Endothelial cell (in vitro differentiated cells): ENCODE results near the gene SCAF8. TPM values are rescaled to one million over a fixed set of nuclear protein-coding genes. Genes with fewer than 3 reads are reported as not detected.

ENCODE experiments used
- DNase-seq: peaks from one replicate; pipeline ENCODE4 v3.0.0; 2021; ENCODE audit warnings: low spot score
- H3K27ac Mint-ChIP-seq: one replicate; pipeline ENCODE4 v1.8.0; 2021; ENCODE audit warnings: mixed read lengths, inconsistent platforms; ENCODE audit not compliant: unreplicated experiment
- H3K27me3 Mint-ChIP-seq: one replicate; pipeline ENCODE4 v1.8.0; 2021; ENCODE audit warnings: mild to moderate bottlenecking, moderate library complexity, mixed read lengths, inconsistent platforms; ENCODE audit not compliant: unreplicated experiment
- H3K36me3 Mint-ChIP-seq: one replicate; pipeline ENCODE4 v1.8.0; 2021; ENCODE audit warnings: mild to moderate bottlenecking, low read depth, mixed read lengths, inconsistent platforms; ENCODE audit not compliant: unreplicated experiment
- H3K4me1 Mint-ChIP-seq: one replicate; pipeline ENCODE4 v1.8.0; 2021; ENCODE audit warnings: mild to moderate bottlenecking, mixed read lengths, inconsistent platforms; ENCODE audit not compliant: unreplicated experiment
- H3K4me3 Mint-ChIP-seq: one replicate; pipeline ENCODE4 v1.8.0; 2021; ENCODE audit warnings: mild to moderate bottlenecking, mixed read lengths, inconsistent platforms; ENCODE audit not compliant: unreplicated experiment
- H3K9me3 Mint-ChIP-seq: one replicate; pipeline ENCODE4 v1.8.0; 2021; ENCODE audit warnings: mixed read lengths, inconsistent platforms; ENCODE audit not compliant: unreplicated experiment
- total RNA-seq: library from RNA; stranded (reverse); fragmentation: NEBNext Ultra II Directional; extraction: Animal tissue kit (Norgen Biotek cat#: 25700); gene quantifications from one replicate; pipeline ENCODE4 v1.2.1, GENCODE V29; 2021; ENCODE audit not compliant: unreplicated experiment
- TF ChIP-seq, protein P1 (sequence below): fragments of 200-600 bp; sonication (generic); IDR thresholded peaks from one replicate; pipeline ENCODE4 v1.5.0; 2021; ENCODE audit warnings: antibody characterized with exemption; ENCODE audit not compliant: unreplicated experiment

The SCAF8 gene
- total RNA-seq, 1 donor from 2014 or later = 51.4 TPM

DNA sequence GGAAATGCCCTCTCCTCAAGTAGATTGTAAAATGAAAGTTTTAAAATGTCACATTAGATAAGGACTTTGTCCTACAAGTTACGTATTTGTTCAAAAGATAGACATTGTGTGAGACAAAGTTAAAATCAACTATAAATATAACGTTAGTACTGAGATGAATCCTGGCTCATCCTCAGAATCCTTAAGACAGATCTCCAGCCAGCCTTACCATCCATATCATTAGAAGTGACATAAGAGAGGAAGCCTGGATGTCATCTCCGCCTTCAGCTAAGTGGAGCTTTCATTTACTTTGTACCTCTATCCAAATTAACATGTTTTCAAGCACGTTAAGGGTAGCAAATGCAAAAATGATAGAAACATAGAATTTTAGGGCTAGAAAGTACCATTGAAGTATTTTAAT is 59.1 kb downstream of the SCAF8 start:
- H3K27ac Mint-ChIP-seq = no peak overlapping the region

DNA sequence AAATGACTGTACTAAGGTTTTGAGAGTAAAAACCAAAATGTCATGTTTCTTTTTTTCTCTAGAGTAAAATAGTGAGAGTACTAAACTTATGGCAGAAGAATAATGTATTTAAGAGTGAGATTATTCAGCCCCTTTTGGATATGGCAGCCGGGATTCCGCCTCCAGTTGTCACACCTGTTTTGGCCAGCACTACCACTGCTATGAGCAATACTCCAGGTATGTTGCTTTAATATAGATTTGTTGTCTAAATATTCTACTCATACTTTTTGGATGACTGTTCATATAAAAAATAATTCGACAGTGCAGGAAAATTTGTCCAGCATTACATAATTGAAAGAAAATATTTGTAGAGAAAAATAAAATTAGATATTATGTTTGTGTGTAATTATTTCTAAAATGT is 59.5 kb downstream of the SCAF8 start:
- Mint-ChIP-seq H3K4me1 (peaks cover 5% of the 10 kb centered on the region), H3K36me3 (no peaks in the 10 kb centered on the region), H3K9me3 (no peaks in the 10 kb centered on the region)

More for the DNA sequence above, 59.1 kb downstream of the SCAF8 start:
- H3K4me3 Mint-ChIP-seq = no peak overlapping the region
- H3K36me3 Mint-ChIP-seq = no peaks in the 10 kb centered on the region
- TF ChIP-seq, protein P1, sequence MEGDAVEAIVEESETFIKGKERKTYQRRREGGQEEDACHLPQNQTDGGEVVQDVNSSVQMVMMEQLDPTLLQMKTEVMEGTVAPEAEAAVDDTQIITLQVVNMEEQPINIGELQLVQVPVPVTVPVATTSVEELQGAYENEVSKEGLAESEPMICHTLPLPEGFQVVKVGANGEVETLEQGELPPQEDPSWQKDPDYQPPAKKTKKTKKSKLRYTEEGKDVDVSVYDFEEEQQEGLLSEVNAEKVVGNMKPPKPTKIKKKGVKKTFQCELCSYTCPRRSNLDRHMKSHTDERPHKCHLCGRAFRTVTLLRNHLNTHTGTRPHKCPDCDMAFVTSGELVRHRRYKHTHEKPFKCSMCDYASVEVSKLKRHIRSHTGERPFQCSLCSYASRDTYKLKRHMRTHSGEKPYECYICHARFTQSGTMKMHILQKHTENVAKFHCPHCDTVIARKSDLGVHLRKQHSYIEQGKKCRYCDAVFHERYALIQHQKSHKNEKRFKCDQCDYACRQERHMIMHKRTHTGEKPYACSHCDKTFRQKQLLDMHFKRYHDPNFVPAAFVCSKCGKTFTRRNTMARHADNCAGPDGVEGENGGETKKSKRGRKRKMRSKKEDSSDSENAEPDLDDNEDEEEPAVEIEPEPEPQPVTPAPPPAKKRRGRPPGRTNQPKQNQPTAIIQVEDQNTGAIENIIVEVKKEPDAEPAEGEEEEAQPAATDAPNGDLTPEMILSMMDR = no peak
- H3K4me1 Mint-ChIP-seq = peaks cover 5% of the 10 kb centered on the region
- H3K27me3 Mint-ChIP-seq = no peaks in the 10 kb centered on the region
- no peaks in the 10 kb centered on the region for H3K9me3 Mint-ChIP-seq
- no peak for DNase-seq

DNA sequence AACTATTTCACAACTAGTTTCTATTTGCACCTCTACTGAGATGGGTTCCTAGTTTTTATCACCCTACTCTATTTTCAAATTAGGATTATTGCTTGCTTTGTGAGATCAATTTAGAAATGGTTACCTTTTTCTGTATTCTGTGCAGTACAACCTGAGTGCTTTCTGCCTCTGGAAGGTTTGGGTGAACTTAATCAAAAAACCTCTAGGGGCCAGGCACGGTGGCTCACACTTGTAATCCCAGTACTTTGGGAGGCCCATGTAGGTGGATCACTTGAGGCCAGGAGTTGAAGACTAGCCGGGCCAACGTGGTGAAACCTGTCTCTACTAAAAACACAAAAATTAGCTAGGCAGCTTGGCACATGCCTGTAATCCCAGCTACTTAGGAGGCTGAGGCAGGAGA is 63.3 kb downstream of the SCAF8 start:
- no peak overlapping the region for H3K4me3 Mint-ChIP-seq
- H3K9me3 Mint-ChIP-seq = no peaks in the 10 kb centered on the region
- peaks cover 10% of the 10 kb centered on the region for H3K4me1 Mint-ChIP-seq
- DNase-seq = no peak
- H3K27me3 Mint-ChIP-seq = no peaks in the 10 kb centered on the region
- peaks cover 5% of the 10 kb centered on the region for H3K36me3 Mint-ChIP-seq
- TF ChIP-seq, protein P1 = no peak
- H3K27ac Mint-ChIP-seq = no peak overlapping the region

More for the DNA sequence above, 59.5 kb downstream of the SCAF8 start:
- no peak overlapping the region for H3K4me3 Mint-ChIP-seq
- no peak for DNase-seq
- H3K27ac Mint-ChIP-seq = no peak overlapping the region
- TF ChIP-seq, protein P1 = no peak
- no peaks in the 10 kb centered on the region for H3K27me3 Mint-ChIP-seq

DNA sequence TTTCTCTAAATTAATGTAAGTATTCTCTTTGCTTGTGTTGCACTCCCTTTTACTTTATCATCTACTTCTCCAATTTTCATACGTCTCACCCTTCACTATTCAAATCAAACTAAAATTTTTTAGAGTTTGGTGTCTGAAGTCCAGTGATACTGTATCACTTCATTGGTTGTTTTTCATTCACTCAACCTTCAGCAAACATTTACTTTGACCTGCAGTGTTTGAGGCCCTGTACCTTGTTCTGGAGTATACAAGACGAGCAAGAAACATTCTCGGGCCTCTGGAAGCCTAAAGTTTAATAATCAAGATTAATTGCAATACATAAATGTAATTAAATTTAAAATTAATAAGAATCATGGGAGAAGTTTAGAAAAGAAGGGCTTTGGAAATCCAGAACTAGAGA is 64.6 kb downstream of the SCAF8 start:
- Mint-ChIP-seq H3K36me3 (peaks cover 5% of the 10 kb centered on the region), H3K27ac (no peak overlapping the region), H3K4me3 (no peak overlapping the region), H3K9me3 (no peaks in the 10 kb centered on the region), H3K4me1 (peaks cover 5% of the 10 kb centered on the region), H3K27me3 (no peaks in the 10 kb centered on the region)
- no peak for DNase-seq
- TF ChIP-seq, protein P1 = no peak

DNA sequence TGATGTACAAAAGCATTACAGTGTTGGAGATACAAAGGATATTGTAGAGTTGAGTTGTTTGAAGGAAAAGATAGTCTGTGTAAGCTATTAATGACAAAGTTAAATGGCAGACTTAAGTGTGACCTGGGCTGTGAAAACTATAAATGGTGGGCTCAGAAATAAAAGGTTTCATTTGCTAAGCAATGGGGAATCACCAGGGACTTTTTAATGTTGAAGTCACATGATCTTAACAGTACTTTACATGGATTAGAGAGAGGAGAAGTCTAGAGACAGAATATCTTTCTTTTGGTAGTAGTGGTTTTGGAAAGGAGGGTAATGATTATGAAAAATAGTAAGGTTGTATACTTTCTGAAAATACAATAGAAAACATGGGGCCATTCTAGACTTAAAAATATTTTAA is 67.1 kb downstream of the SCAF8 start:
- Mint-ChIP-seq H3K27ac (no peak overlapping the region), H3K36me3 (peaks cover 5% of the 10 kb centered on the region), H3K9me3 (no peaks in the 10 kb centered on the region), H3K4me1 (peaks cover 5% of the 10 kb centered on the region), H3K27me3 (no peaks in the 10 kb centered on the region), H3K4me3 (no peak overlapping the region)
- DNase-seq = no peak
- TF ChIP-seq, protein P1 = no peak
